Gastroesophageal sphincter (tissue), 3 donors: ENCODE data around the gene YIPF6.

Experiments
- EP300 ChIP-seq: sonication (generic); formaldehyde crosslinking; IDR thresholded peaks from one replicate; pipeline ENCODE4 v1.6.1; 2017; ENCODE audit warnings: antibody characterized with exemption, mild to moderate bottlenecking
- POLR2A ChIP-seq, 2 donors: fragments of 450-650 bp; IDR thresholded peaks; one replicate each; pipeline ENCODE4 v1.6.1; 2017; ENCODE audit warnings: antibody characterized with exemption in 2 of 2, mild to moderate bottlenecking in 2 of 2, moderate library complexity in 1 of 2
- POLR2AphosphoS5 ChIP-seq: sonication (generic); formaldehyde crosslinking; IDR thresholded peaks from one replicate; pipeline ENCODE4 v1.6.1; 2017; ENCODE audit warnings: antibody characterized with exemption
- TF ChIP-seq, protein P1 (sequence below), 4 experiments: fragments of 200-600 bp in 2 of 4; fragments of 450-650 bp in 2 of 4; sonication (generic) in 1 of 4; IDR thresholded peaks; one replicate each; pipeline ENCODE4 v1.5.1; 2017 to 2019; ENCODE audit warnings: antibody characterized with exemption in 4 of 4, mild to moderate bottlenecking in 2 of 4, moderate library complexity in 2 of 4

DNA sequence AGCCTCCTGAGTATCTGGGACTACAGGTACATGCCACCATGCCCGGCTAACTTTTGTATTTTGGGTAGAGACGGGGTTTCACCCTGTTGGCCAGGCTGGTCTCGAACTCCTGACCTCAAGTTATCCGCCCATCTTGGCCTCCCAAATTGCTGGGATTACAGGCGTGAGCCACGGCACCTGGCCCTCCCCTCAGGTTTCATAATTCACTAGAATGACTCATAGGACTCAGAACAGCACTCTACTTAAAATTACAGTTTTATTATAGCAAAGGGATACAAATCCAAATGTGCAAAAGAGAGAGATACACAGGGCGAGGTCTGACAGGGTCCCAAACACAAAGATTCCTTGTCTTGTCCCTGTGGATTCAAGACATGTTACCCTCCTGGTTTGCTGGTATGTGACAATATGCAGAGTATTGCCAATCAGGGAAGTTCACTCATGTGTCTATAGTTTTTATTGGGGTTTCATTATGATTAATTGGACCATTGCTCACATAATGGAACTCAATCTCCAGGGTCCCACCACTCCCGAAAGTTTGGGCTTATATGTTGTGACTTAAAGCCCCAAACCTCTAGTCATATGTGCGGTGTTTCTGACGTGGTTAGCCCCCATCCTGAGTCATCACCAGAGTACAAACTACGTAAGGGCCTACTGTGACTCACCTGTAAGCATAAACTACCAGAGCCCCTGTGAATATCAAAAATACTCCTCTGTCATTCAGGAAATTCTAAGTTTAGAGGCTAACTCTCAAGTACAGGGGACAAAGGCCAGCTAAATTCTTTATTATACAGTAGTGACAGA lies 5.2 kb downstream of the YIPF6 start:
- TF ChIP-seq, protein P1, sequence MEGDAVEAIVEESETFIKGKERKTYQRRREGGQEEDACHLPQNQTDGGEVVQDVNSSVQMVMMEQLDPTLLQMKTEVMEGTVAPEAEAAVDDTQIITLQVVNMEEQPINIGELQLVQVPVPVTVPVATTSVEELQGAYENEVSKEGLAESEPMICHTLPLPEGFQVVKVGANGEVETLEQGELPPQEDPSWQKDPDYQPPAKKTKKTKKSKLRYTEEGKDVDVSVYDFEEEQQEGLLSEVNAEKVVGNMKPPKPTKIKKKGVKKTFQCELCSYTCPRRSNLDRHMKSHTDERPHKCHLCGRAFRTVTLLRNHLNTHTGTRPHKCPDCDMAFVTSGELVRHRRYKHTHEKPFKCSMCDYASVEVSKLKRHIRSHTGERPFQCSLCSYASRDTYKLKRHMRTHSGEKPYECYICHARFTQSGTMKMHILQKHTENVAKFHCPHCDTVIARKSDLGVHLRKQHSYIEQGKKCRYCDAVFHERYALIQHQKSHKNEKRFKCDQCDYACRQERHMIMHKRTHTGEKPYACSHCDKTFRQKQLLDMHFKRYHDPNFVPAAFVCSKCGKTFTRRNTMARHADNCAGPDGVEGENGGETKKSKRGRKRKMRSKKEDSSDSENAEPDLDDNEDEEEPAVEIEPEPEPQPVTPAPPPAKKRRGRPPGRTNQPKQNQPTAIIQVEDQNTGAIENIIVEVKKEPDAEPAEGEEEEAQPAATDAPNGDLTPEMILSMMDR (IDR thresholded peaks at IDR 0.05): no peak
- TF ChIP-seq POLR2AphosphoS5 (no peak), POLR2A (IDR thresholded peaks at IDR 0.05) (no peak), EP300 (no peak)
